HG03469 (cell line): ENCODE results near the gene PEX3.
"Not testable (repeated sequence)": the region's sequence is repeated elsewhere in the genome, so short reads cannot be mapped to it uniquely, and the experiment has no call there.

Source experiments
- ATAC-seq: cut with Tn5 transposase; IDR thresholded peaks from one replicate; pipeline ENCODE4 v1.9.1; 2021; ENCODE audit warnings: mild to moderate bottlenecking, moderate library complexity, moderate number of reproducible peaks; ENCODE audit not compliant: unreplicated experiment

PEX3 gene

GRCh38 chr6:143443096-143443495 lies 7.5 kb upstream of the PEX3 start:
- no peak for ATAC-seq

- not testable (repeated sequence) for ATAC-seq
Observed at GRCh38 chr6:143447865-143448264, 2.7 kb upstream of the PEX3 start.

- no peak for ATAC-seq
Observed at GRCh38 chr6:143449082-143449713, 1.4 kb upstream of the PEX3 start.

GRCh38 chr6:143449714-143450452 lies 722 bp upstream of the PEX3 start:
- no peak for ATAC-seq

- no peak for ATAC-seq
Observed at GRCh38 chr6:143451531-143451930, 926 bp downstream of the PEX3 start.

- ATAC-seq, result no peak
Observed at GRCh38 chr6:143457563-143458359, 7.2 kb downstream of the PEX3 start.

GRCh38 chr6:143465546-143465945 lies 14.9 kb downstream of the PEX3 start:
- ATAC-seq, result no peak

GRCh38 chr6:143468026-143468425 lies 17.4 kb downstream of the PEX3 start:
- no peak for ATAC-seq

GRCh38 chr6:143468823-143469222 lies 18.2 kb downstream of the PEX3 start:
- not testable (repeated sequence) for ATAC-seq

GRCh38 chr6:143471822-143472221 lies 21.2 kb downstream of the PEX3 start:
- no peak for ATAC-seq

GRCh38 chr6:143476545-143476944 lies 25.9 kb downstream of the PEX3 start:
- no peak for ATAC-seq

- ATAC-seq, result no peak
Observed at GRCh38 chr6:143478479-143479062, 28.0 kb downstream of the PEX3 start.

GRCh38 chr6:143482593-143482992 lies 32.0 kb downstream of the PEX3 start:
- ATAC-seq, result no peak

GRCh38 chr6:143485967-143486366 lies 35.4 kb downstream of the PEX3 start:
- no peak for ATAC-seq

- ATAC-seq, result no peak
Observed at GRCh38 chr6:143486752-143487151, 36.1 kb downstream of the PEX3 start.

- no peak for ATAC-seq
Observed at GRCh38 chr6:143490244-143490643, 39.6 kb downstream of the PEX3 start.

- ATAC-seq, result no peak
Observed at GRCh38 chr6:143490775-143491174, 40.2 kb downstream of the PEX3 start.

- ATAC-seq, result no peak
Observed at GRCh38 chr6:143496974-143497373, 46.4 kb downstream of the PEX3 start.

- no peak for ATAC-seq
Observed at GRCh38 chr6:143498428-143498827, 47.8 kb downstream of the PEX3 start.

- no peak for ATAC-seq
Observed at GRCh38 chr6:143501851-143502250, 51.2 kb downstream of the PEX3 start.

- ATAC-seq, result no peak
Observed at GRCh38 chr6:143504369-143504768, 53.8 kb downstream of the PEX3 start.
